ENCODE measurements around the gene PDXK.

Gene PDXK

DNA sequence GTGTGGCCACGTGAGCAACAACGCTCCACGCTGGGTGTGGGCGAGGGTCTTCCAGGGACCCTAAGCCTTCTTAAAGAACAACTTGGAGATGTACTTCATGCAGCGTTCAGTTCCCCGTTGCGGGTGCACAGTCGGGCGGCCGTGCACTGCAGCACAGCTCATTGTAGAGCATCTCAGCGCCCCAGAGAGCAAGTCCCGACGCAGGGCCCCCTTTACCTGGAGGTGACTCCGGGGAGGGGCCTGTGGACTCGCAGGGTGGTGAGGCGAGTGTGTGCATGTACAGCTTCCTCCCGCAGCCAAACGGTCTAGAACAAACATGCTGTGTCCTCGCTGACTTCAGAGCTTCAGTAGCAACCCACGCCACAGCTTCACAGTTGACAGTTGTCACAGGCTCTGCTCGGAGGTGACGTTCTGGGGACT lies 89.9 kb downstream of the PDXK start:
- DNase-seq (ENCODE audit: low read depth) = no peak
- no peak overlapping the region for H3K4me3 ChIP-seq (ENCODE audit: low read depth, low read length)
- TF ChIP-seq, protein P1, sequence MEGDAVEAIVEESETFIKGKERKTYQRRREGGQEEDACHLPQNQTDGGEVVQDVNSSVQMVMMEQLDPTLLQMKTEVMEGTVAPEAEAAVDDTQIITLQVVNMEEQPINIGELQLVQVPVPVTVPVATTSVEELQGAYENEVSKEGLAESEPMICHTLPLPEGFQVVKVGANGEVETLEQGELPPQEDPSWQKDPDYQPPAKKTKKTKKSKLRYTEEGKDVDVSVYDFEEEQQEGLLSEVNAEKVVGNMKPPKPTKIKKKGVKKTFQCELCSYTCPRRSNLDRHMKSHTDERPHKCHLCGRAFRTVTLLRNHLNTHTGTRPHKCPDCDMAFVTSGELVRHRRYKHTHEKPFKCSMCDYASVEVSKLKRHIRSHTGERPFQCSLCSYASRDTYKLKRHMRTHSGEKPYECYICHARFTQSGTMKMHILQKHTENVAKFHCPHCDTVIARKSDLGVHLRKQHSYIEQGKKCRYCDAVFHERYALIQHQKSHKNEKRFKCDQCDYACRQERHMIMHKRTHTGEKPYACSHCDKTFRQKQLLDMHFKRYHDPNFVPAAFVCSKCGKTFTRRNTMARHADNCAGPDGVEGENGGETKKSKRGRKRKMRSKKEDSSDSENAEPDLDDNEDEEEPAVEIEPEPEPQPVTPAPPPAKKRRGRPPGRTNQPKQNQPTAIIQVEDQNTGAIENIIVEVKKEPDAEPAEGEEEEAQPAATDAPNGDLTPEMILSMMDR (conservative IDR thresholded peaks at IDR 0.05; ENCODE audit: low read depth, low read length) = no peak

DNA sequence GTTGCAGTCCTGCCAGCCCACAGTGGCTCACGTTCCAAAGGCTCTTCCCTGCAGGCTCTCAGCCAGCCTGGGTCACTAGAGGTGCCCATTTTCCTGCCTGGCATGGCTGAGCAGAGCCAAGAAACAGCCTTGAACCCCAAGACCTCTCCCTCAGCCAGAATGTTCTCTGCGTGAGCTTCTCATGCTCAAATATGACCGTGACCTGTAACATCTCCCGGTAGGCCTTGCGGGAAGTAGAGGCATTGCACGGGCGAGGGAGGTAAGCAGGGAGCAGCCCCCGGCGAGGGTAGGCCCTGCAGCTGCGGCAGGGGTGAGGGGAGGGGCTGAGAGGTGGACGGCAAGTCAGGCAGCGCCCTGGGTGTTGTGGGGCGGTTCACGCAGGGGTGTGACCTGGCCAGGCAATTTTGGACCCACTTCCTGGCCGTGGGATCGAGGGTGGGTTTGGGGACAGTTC lies 90.4 kb downstream of the PDXK start:
- TF ChIP-seq, protein P1 (conservative IDR thresholded peaks at IDR 0.05; ENCODE audit: low read depth, low read length) = no peak
- H3K4me3 ChIP-seq (ENCODE audit: low read depth, low read length) = no peak overlapping the region
- DNase-seq (ENCODE audit: low read depth) = no peak

DNA sequence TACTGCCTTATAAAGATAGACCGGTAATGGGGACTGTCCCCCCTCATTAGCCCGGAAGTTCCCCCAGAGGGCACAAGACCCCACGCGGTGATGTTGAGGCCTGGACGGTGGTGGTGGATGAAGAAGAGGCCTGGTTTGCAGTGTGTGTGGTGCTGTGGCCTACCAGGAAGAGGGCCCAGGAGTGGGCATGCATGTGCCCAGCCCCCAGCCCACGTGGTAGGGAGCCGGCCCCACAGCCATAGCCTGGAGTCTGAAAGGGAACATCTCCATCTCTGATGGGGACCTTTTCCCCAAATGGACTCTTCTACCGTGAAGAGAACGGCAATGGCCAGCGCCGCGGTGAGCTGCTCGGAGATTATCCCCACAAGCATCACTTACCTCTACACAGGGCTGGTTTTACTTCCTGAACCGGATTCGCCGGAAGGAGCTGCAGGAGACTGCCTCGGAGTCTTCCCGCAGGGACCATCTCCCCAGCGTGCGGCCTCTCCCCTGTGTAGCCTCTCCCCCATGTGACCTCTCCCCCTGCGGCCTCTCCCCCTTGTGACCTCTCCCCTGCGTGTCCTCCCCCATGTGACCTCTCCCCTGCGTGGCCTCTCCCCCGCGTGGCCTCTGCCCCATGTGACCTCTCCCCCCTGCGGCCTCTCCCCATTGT lies 91.0 kb downstream of the PDXK start:
- TF ChIP-seq, protein P1 (conservative IDR thresholded peaks at IDR 0.05; ENCODE audit: low read depth, low read length) = no peak
- no peak overlapping the region for H3K4me3 ChIP-seq (ENCODE audit: low read depth, low read length)
- no peak for DNase-seq (ENCODE audit: low read depth)

DNA sequence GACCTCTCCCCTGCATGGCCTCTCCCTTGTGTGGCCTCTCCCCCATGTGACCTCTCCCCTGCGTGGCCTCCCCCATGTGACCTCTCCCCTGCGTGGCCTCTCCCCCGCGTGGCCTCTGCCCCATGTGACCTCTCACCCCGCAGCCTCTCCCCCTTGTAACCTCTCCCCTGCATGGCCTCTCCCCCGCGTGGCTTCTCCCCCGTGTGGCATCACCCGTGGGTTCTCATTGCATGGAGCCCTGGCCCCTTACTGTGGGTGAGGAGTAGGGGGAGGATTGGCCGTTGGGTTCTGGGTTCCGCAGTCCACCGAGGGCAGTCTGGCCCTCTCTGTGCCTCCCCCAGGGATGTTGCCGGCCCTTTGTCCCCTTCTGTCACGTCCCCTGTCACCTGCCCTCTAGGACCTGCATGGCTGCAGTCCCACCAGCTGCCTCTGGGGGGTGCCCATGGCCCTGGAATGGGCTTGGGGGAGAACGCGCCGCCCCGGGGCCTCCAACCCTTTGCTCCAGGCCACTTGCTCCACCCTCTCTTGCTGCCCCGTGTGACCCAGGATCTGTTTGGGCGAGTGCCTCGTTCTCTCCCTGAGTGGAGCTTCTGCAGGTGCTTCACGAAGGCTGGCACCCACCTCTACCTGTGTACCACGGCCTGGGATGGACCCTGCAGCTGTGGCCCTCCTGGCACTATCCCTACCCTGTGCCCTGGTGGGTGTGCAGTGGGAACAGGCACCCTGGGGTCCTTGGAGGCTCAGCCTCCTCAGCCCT lies 91.8 kb downstream of the PDXK start:
- DNase-seq (ENCODE audit: low read depth) = peak; percentile 61
- TF ChIP-seq, protein P1 (conservative IDR thresholded peaks at IDR 0.05; ENCODE audit: low read depth, low read length) = peak; percentile 92
- H3K4me3 ChIP-seq (ENCODE audit: low read depth, low read length) = no peak overlapping the region

DNA sequence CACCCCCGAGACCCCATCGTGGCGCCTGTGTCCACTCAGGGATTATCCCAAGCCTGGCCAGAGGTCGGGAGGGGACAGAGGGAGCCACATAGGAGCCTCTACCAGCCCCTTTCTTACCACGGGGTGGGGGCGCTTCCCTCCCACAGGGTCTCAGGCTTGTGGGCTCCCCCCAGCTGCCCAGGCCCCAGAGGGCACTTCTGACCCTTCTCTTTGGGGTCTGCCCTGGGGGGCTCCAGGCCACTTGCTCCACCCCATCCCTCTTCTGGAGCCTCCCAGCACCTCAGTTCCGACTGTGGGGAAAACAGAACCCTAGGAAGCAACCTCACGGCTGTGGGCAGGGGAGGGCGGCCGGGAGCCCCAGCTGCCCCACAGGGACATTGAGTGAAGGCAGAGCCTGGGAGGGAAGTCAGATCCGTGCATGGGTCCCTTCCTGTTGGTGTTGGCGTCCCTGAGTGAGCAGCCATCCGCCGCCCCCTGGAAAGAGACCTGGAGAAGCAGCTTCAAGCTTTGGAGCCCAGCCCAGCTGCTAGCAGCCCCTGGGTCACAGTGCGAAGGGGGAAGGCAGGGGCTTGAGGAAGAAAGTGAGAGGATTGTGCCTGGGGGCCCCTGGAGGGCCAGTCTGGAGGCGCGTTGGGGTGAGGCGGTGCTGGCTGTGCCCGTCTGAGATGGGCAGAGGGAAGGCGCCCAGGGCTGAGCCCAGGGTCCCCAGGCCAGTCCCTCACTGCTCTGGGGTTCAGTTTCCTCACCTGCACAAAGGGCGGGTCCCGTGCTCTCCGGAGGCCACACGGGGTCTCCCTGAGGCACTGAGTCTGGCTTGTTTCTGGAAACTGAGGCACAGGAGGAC lies 92.6 kb downstream of the PDXK start:
- H3K4me3 ChIP-seq (ENCODE audit: low read depth, low read length) = no peak overlapping the region
- TF ChIP-seq, protein P1 (conservative IDR thresholded peaks at IDR 0.05; ENCODE audit: low read depth, low read length) = no peak
- DNase-seq (ENCODE audit: low read depth) = no peak
